WERI-Rb-1 (cell line): ENCODE measurements around the gene DLX2.

ENCODE experiments used
- DNase-seq: peaks from one replicate; pipeline ENCODE4 v3.0.0-alpha.2; 2020
- H3K27ac ChIP-seq: fragments of 250-450 bp; sonication (Bioruptor Pico); 2 replicates; pipeline ENCODE4 v1.5.1; 2020; ENCODE audit warnings: mild to moderate bottlenecking, moderate library complexity
- H3K27me3 ChIP-seq: fragments of 250-450 bp; sonication (Bioruptor Pico); 2 replicates; pipeline ENCODE4 v1.5.1; 2021; ENCODE audit warnings: mild to moderate bottlenecking, low read depth, moderate library complexity; ENCODE audit not compliant: insufficient read depth, severe bottlenecking
- H3K36me3 ChIP-seq: fragments of 250-450 bp; sonication (Bioruptor Pico); 2 replicates; pipeline ENCODE4 v1.5.1; 2020; ENCODE audit warnings: mild to moderate bottlenecking, moderate library complexity
- H3K4me3 ChIP-seq: 2 replicates; pipeline ENCODE4 v1.5.1; 2011; ENCODE audit warnings: low read depth, mild to moderate bottlenecking, control low read depth, low read length
- H3K9me3 ChIP-seq: fragments of 250-450 bp; sonication (Bioruptor Pico); 2 replicates; pipeline ENCODE4 v1.5.1; 2021; ENCODE audit warnings: mild to moderate bottlenecking, moderate library complexity; ENCODE audit not compliant: severe bottlenecking
- CTCF ChIP-seq: IDR thresholded peaks from 2 replicates; pipeline ENCODE4 v1.5.1; 2011; ENCODE audit warnings: low read depth, mild to moderate bottlenecking, control low read depth, inconsistent platforms, low read length

Gene DLX2

GRCh38 chr2:172109256-172109987 is 6.7 kb upstream of the DLX2 start:
- no peak for TF ChIP-seq CTCF
- DNase-seq: no peak
- Histone ChIP-seq H3K9me3 (no peaks in the 10 kb centered on the region), H3K27me3 (peaks cover 10% of the 10 kb centered on the region), H3K4me3 (no peak overlapping the region), H3K27ac (no peak overlapping the region), H3K36me3 (no peaks in the 10 kb centered on the region)

- no peak for TF ChIP-seq CTCF
- DNase-seq: no peak
- Histone ChIP-seq H3K4me3 (no peak overlapping the region), H3K9me3 (no peaks in the 10 kb centered on the region), H3K36me3 (no peaks in the 10 kb centered on the region), H3K27me3 (peaks cover 10% of the 10 kb centered on the region), H3K27ac (no peak overlapping the region)
Observed at GRCh38 chr2:172108587-172108930, 5.9 kb upstream of the DLX2 start.

GRCh38 chr2:172107690-172108586 is 5.2 kb upstream of the DLX2 start:
- H3K4me3 ChIP-seq: no peak overlapping the region
- no peak for TF ChIP-seq CTCF
- H3K9me3 ChIP-seq: no peaks in the 10 kb centered on the region
- no peaks in the 10 kb centered on the region for H3K36me3 ChIP-seq
- no peak overlapping the region for H3K27ac ChIP-seq
- DNase-seq: no peak
- H3K27me3 ChIP-seq: peaks cover 14% of the 10 kb centered on the region

- peak; percentile 76 for TF ChIP-seq CTCF
- peaks cover 24% of the 10 kb centered on the region for H3K27me3 ChIP-seq
- H3K9me3 ChIP-seq: no peaks in the 10 kb centered on the region
- no peak overlapping the region for H3K27ac ChIP-seq
- no peaks in the 10 kb centered on the region for H3K36me3 ChIP-seq
- peak; percentile 66 for DNase-seq
- H3K4me3 ChIP-seq: peak overlapping the region; percentile 21
Observed at GRCh38 chr2:172106108-172106961, 3.6 kb upstream of the DLX2 start.

GRCh38 chr2:172105471-172106107 is 2.9 kb upstream of the DLX2 start:
- peak overlapping the region; percentile 21 for H3K4me3 ChIP-seq
- no peak for TF ChIP-seq CTCF
- no peak overlapping the region for H3K27ac ChIP-seq
- H3K9me3 ChIP-seq: no peaks in the 10 kb centered on the region
- DNase-seq: no peak
- peaks cover 31% of the 10 kb centered on the region for H3K27me3 ChIP-seq
- H3K36me3 ChIP-seq: no peaks in the 10 kb centered on the region
